Stimulated activated CD8-positive, alpha-beta memory T cell treated with anti-CD3 and anti-CD28 coated beads, Interleukin-4, amount 100 ng/mL, for 48 hours (primary cell): ENCODE results near the gene HELQ.

Source experiments
- DNase-seq: peaks from one replicate; pipeline ENCODE4 v3.0.0-alpha.2; 2020

HELQ gene

DNA sequence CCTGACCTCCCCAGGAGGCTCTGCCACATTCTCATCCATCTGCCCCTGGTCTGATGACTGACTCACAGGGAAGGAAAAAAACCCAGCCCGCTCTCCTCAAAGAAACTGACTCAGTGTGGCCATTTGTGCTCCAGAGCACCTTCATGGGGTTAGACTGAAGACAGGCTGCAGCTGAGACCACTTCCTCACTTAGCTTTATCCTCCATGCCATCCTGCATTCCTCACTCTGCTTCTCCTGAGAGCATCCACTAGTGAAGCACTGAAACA is 85.0 kb downstream of the HELQ start:
- no peak for DNase-seq

DNA sequence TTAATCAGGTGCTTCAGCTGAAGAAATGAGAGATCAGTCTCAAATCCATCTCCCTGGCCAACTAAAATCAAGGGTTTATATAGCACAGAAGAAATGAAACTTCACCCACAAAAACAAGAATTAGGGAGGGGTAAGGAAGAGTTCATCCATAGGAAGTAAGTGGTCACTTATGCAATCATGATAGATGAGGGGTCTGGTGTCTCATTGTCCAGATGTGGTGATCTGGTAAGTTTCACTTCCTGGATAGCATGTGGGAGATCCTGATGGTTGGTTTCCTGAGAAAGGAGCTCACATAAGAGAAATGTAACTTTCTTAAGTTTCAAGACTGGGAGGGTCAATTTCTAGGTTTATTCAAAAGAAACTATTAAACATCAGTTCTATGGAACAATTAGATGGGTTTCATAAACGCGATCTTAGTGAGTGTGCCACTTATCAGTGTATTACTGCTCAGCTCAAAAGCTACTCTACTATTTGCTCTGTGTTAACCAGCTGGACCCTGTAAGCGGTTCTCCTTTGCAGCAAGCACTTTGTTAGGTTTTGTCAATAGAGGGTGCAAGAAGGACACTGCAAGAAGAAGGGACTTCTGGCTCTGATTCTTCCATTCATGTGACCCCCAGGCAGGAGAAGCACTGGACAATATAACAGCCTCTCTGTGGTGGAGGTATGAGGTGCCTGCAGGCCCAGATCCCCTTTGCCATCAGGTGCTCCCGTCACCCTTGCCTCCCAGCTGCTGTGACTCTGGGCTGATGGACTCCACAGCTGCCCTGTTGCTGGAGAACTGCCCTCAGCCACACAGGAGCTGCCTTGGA is 85.6 kb downstream of the HELQ start:
- DNase-seq = no peak

DNA sequence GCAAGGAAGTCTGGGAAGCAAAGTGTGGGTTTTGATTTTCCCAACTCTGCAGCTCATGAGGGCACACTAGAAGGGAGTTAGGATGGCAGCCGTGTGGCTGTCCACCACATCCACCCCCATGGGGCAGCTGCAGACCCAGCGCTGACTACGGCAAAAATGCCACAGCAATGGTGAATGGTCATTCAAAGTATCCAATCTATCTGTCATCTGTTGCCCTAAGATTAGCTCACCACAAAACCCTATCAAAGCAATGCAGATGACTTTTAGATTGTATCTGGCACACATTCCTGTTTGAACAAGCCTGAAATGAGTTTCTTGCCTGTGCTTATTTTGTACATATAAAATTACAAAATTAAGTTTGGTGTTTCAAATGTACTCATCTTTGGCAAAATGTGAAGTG is 91.3 kb downstream of the HELQ start:
- DNase-seq = no peak

DNA sequence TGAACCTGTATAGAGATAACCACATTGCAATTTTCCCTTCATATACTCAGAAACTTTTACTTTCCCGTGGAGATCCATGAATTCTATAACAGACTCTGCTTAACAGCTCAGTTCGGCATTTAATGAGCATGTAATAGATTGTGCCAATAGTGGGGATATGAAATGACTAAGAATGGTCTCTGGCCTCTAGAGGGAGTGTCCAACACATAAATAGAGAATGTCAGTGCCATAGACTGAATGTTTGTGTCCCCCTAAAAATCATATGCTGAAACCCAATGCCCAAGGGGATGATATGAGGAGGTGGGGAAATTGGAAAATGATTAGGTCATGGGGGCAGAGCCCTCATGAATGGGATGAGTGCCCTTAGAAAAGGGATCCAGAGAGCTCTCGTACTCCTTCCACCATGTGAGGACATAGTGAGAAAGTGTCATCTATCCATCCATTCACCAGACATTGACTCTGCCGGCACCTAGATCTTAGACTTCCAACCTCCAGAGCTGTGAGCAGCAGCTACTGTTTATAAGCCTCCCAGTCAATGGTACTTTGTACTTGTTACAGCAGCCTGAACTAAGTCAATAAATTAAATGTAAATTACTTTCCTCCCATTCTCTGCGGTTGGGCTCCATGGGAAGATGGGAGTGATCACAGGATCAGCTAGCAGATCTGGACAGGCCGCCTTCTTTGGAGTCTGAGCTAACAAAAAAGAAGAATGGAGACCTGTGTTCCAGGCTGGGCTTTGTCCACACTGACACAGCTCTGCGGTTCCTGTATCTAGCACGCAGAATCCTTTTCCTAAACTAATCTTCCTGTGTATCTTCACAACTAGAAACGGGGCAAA is 92.9 kb downstream of the HELQ start:
- no peak for DNase-seq

DNA sequence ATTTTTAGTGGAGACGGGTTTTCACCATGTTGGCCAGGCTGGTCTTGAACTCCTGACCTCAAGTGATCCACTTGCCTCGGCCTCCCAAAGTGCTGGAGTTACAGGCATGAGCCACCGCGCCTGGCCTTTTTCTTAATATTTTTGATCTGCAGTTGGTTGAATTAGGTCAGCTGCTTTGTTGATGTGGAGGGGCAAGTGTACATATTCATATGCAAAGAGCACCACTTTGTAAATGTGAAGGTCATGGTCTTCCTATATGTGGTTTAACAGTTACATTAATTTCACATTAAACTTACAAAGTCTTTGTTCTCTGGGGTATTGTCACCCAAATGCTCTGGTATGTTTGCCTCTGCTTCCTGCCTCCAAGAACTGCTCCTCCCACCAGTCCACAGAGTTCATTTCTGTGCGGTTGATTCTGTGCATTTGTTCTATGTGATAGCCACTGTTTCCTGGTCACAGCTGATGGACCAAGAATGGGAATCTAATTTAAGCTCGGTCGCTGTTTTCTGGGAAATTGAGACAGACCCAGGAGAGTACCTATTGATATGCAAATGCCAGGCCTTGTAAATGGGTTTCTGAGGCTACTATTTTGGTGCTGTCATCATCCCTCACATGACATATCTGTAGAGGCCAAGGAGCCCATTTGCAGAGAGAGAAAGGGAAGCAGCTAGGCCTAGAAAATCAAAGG is 94.1 kb downstream of the HELQ start:
- DNase-seq = no peak

DNA sequence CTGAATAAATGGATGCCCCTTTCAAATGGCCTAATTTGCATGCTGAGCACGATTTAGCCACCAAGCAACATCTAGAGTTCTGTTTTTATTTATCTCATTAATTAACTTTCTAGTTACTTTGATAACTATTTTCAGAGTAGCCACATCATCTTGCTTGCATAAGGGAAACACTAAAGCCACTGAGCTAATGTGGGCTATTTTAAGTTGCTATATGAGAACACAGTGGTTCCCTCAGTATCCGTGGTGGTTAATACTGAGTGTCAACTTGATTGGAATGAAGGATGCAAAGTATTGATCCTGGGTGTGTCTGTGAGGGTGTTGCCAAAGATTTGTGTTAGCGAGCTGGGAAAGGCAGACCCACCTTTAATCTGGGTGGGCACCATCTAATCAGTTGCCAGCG is 95.6 kb downstream of the HELQ start:
- DNase-seq = no peak

DNA sequence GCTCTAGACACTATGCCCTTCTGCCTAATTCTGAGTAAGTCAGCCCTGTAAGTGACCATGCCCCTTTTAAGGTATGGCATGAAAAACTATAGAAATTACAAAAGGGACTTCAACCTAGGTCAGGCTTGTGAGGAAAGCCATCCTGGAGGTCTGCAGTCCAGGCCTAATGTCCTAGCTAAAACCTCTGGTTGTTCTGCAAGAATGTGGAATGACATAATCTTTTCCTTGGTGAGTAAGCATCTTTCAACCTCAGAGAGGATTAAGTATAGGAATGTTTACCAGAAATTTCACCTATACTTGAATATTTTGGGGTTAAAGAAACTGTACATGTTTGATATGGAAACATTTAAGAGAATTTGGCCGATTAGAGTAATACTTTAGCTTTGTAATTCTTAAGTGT is 97.2 kb downstream of the HELQ start:
- DNase-seq = no peak
